ENCODE data around the gene DQX1. TPM values are rescaled to one million over a fixed set of nuclear protein-coding genes. Genes with fewer than 3 reads are reported as not detected.

Gene DQX1
- total and polyA plus RNA-seq, 2 of the 8 experiments (the other 6 are each of a cell fraction or from before 2014, with no cell fraction given): 0.76 to 1.1 TPM

GRCh38 chr2:74497777-74498499 is 28.1 kb downstream of the DQX1 start (continued):
- no peak for TF ChIP-seq YY1 (IDR thresholded peaks at IDR 0.05; ENCODE audit: low read depth, low read length)
- TF ChIP-seq HDAC6 (IDR thresholded peaks at IDR 0.05; ENCODE audit: low read depth, low read length): no peak
- TF ChIP-seq ASH2L (IDR thresholded peaks at IDR 0.05; ENCODE audit: low read length): peak; percentile 64
- no peak for TF ChIP-seq PHF8 (conservative IDR thresholded peaks at IDR 0.05; ENCODE audit: low read depth, low read length)
- no peak for TF ChIP-seq SIX5 (IDR thresholded peaks at IDR 0.05; ENCODE audit: low read depth, low read length)
- peak; percentile 30; the same call in 1 of the 2 replicates for TF ChIP-seq TAF1 (IDR thresholded peaks at IDR 0.05; ENCODE audit: low read depth, low read length)
- no peak for TF ChIP-seq NANOG (IDR thresholded peaks at IDR 0.05; ENCODE audit: insufficient read depth, low read depth, low read length, poor library complexity, severe bottlenecking)
- TF ChIP-seq RNF2 (IDR thresholded peaks at IDR 0.05; ENCODE audit: borderline replicate concordance, low read depth, low read length, missing control alignments, poor library complexity, severe bottlenecking): peak; percentile 63
- no peak for TF ChIP-seq MAFK (IDR thresholded peaks at IDR 0.05; ENCODE audit: low read depth, low read length)
